Measurements from ENCODE around the gene FGF8.

- TF ChIP-seq POLR2AphosphoS5 (IDR thresholded peaks at IDR 0.05) (no peak), CTCF (IDR thresholded peaks at IDR 0.05) (no peak), POLR2A (IDR thresholded peaks at IDR 0.05) (no peak)
Observed at GRCh38 chr10:101767966-101768790, 7.7 kb downstream of the FGF8 start.
